Spleen (tissue), 11 donors: ENCODE measurements around the gene NFX1. TPM values are rescaled to one million over a fixed set of nuclear protein-coding genes. Genes with fewer than 3 reads are reported as not detected.
"Not testable (repeated sequence)": the region's sequence is repeated elsewhere in the genome, so short reads cannot be mapped to it uniquely, and the experiment has no call there.

Experiments
- DNase-seq: peaks from one replicate; pipeline ENCODE4 v3.0.0-alpha.2; 2020
- H3K27ac ChIP-seq, 8 donors: fragments of 200-600 bp; sonication (generic) in 7 of 8; 1 replicate in 4 of 8; 2 replicates in 4 of 8; pipeline versions ENCODE4 v1.5.0 to v1.8.0; 2016 to 2021; ENCODE audit warnings: inconsistent platforms in 4 of 8, mild to moderate bottlenecking in 4 of 8, moderate library complexity in 1 of 8
- H3K27me3 ChIP-seq, 7 donors: fragments of 200-600 bp; sonication (generic) in 6 of 7; replicated peaks in 1 of 7; 1 replicate in 4 of 7; 2 replicates in 3 of 7; pipeline versions ENCODE4 v1.5.0 to v1.8.0; 2016 to 2021; ENCODE audit warnings: inconsistent platforms in 3 of 7, mild to moderate bottlenecking in 1 of 7
- H3K36me3 ChIP-seq, 6 donors: fragments of 200-600 bp; sonication (generic) in 5 of 6; 1 replicate in 4 of 6; 2 replicates in 2 of 6; pipeline versions ENCODE4 v1.5.0 to v1.8.0; 2016 to 2021; ENCODE audit warnings: inconsistent platforms in 2 of 6
- H3K4me1 ChIP-seq, 6 donors: fragments of 200-600 bp; sonication (generic) in 5 of 6; 1 replicate in 3 of 6; 2 replicates in 3 of 6; pipeline versions ENCODE4 v1.5.0 to v1.8.0; 2016 to 2021; ENCODE audit warnings: inconsistent platforms in 3 of 6
- H3K4me3 ChIP-seq, 8 donors: fragments of 200-600 bp; sonication (generic) in 7 of 8; 1 replicate in 4 of 8; 2 replicates in 4 of 8; pipeline versions ENCODE4 v1.5.0 to v1.8.0; 2016 to 2021; ENCODE audit warnings: inconsistent platforms in 4 of 8, mild to moderate bottlenecking in 4 of 8, moderate library complexity in 2 of 8
- H3K9me3 ChIP-seq, 8 donors: fragments of 200-600 bp; sonication (generic) in 7 of 8; 1 replicate in 4 of 8; 2 replicates in 4 of 8; pipeline versions ENCODE4 v1.5.0 to v1.8.0; 2016 to 2021; ENCODE audit warnings: inconsistent platforms in 4 of 8
- CTCF ChIP-seq, 11 experiments: fragments of 200-600 bp in 7 of 11; fragments of 450-650 bp in 4 of 11; sonication (generic) in 4 of 11; IDR thresholded peaks in 8 of 11; conservative IDR thresholded peaks in 3 of 11; 1 replicate in 7 of 11; 2 replicates in 4 of 11; pipeline versions ENCODE4 v1.4.0 to v1.8.0; 2016 to 2021; ENCODE audit warnings: antibody characterized with exemption in 11 of 11, inconsistent platforms in 4 of 11, mild to moderate bottlenecking in 1 of 11
- POLR2A ChIP-seq, 3 donors: fragments of 450-650 bp; IDR thresholded peaks; one replicate each; pipeline ENCODE4 v1.5.1; 2017; ENCODE audit warnings: antibody characterized with exemption in 3 of 3, mild to moderate bottlenecking in 1 of 3
- POLR2AphosphoS5 ChIP-seq, 3 donors: sonication (generic); formaldehyde crosslinking; IDR thresholded peaks; one replicate each; pipeline ENCODE4 v1.5.1; 2017; ENCODE audit warnings: antibody characterized with exemption in 3 of 3
- WGBS, 5 donors: extraction: QIAGEN DNeasy Blood & Tissue Kit in 3 of 5; methylation state at CpG; one replicate each; pipeline versions ENCODE4 v1.1.5 to v1.1.7; 2013 to 2018; 5-methylcytosine and 5-hydroxymethylcytosine counted together
- intact Hi-C: fragments of 100-400 bp; cut with DNase I; formaldehyde crosslinking; loops from one replicate; pipeline ENCODE4 v1.15.0; 2023; ENCODE audit warnings: low total_unique reads
- polyA plus RNA-seq, 3 donors: library from polyadenylated mRNA; stranded (reverse); fragments of 200-250 nt; gene quantifications; one replicate each; pipeline ENCODE4 v1.2.1, GENCODE V29; 2013
- total RNA-seq, 7 donors: library from RNA; depleted of rRNA in 3 of 7; stranded (reverse); fragments of >200 nt in 3 of 7; fragmentation: NEBNext Ultra II Directional in 4 of 7; extraction: Animal tissue kit (Norgen Biotek cat#: 25700) in 4 of 7; gene quantifications; one replicate each; pipeline versions ENCODE4 v1.1.0 to v1.2.1, GENCODE V29; 2016 to 2021
- donor health status: healthy with polysubstance abuse.
- donor health status: DM: no; HTN: no; CAD: no; lungs with moderate emphysema.
- donor health status: DM: no; HTN: no; CAD: no.
- donor health status: Bipolar disorder and iron deficiency.
- donor health status: healthy.
- donor health status: DM: no; HTN: no; CAD: no.
- donor health status: DM: yes; HTN: yes; CAD: no.

Gene NFX1
- total and polyA plus RNA-seq, 10 donors = 10.5 to 57.5 (median 42.4) TPM

GRCh38 chr9:33329979-33330378, 39.7 kb downstream of the NFX1 start:
- Histone ChIP-seq H3K27me3 (no peaks in the 10 kb centered on the region), H3K4me1 (no peaks in the 10 kb centered on the region), H3K4me3 (no peak overlapping the region), H3K36me3 (peaks cover 0 to 100% (median 89%) of the 10 kb centered on the region in 6 donors), H3K9me3 (no peaks in the 10 kb centered on the region), H3K27ac (no peak overlapping the region)
- DNase-seq = no peak
- TF ChIP-seq POLR2AphosphoS5 (IDR thresholded peaks at IDR 0.05) (no peak), POLR2A (IDR thresholded peaks at IDR 0.05) (no peak), CTCF (IDR thresholded peaks at IDR 0.05 in 8 of 11, conservative IDR thresholded peaks at IDR 0.05 in 3 of 11) (no peak)
- WGBS, 5 donors = 95 to 97% (median 96%) methylated on average over 5 of the region's 5 CpGs
- intact Hi-C loops = no loop called here

GRCh38 chr9:33331377-33331891, 41.1 kb downstream of the NFX1 start:
- Histone ChIP-seq H3K27me3 (no peaks in the 10 kb centered on the region), H3K9me3 (no peaks in the 10 kb centered on the region), H3K4me3 (no peak overlapping the region), H3K4me1 (no peaks in the 10 kb centered on the region), H3K27ac (no peak overlapping the region), H3K36me3 (peaks cover 0 to 100% (median 88%) of the 10 kb centered on the region in 6 donors)
- intact Hi-C loops = no loop called here
- DNase-seq = no peak
- TF ChIP-seq POLR2A (IDR thresholded peaks at IDR 0.05) = no peak
- TF ChIP-seq CTCF (IDR thresholded peaks at IDR 0.05 in 8 of 11, conservative IDR thresholded peaks at IDR 0.05 in 3 of 11) = no peak
- no peak for TF ChIP-seq POLR2AphosphoS5 (IDR thresholded peaks at IDR 0.05)
- 75 to 81% (median 78%) methylated on average over 3 of the region's 3 CpGs for WGBS, 5 donors

GRCh38 chr9:33332011-33332410, 41.7 kb downstream of the NFX1 start:
- Histone ChIP-seq H3K27me3 (no peaks in the 10 kb centered on the region), H3K4me1 (no peaks in the 10 kb centered on the region), H3K9me3 (no peaks in the 10 kb centered on the region), H3K27ac (no peak overlapping the region), H3K36me3 (peaks cover 0 to 100% (median 91%) of the 10 kb centered on the region in 6 donors), H3K4me3 (no peak overlapping the region)
- intact Hi-C loops = no loop called here
- no peak for TF ChIP-seq CTCF (IDR thresholded peaks at IDR 0.05 in 8 of 11, conservative IDR thresholded peaks at IDR 0.05 in 3 of 11)
- TF ChIP-seq POLR2A (IDR thresholded peaks at IDR 0.05) = no peak
- TF ChIP-seq POLR2AphosphoS5 (IDR thresholded peaks at IDR 0.05) = no peak
- DNase-seq = no peak
- 65 to 89% (median 82%) methylated on average over 2 of the region's 2 CpGs for WGBS, 5 donors

GRCh38 chr9:33332956-33333355, 42.6 kb downstream of the NFX1 start:
- intact Hi-C loops, H3K27ac ChIP-seq, H3K9me3 ChIP-seq, H3K4me1 ChIP-seq, H3K27me3 ChIP-seq, DNase-seq, H3K4me3 ChIP-seq: not testable (repeated sequence)
- WGBS, 5 donors = 95 to 99% (median 98%) methylated on average over 7 of the region's 7 CpGs
- peaks cover 0 to 100% (median 92%) of the 10 kb centered on the region in 6 donors for H3K36me3 ChIP-seq

- H3K4me1 ChIP-seq = no peaks in the 10 kb centered on the region
- peaks cover 6 to 28% (median 16%) of the 10 kb centered on the region in 8 donors for H3K9me3 ChIP-seq
- peaks cover 19 to 100% (median 100%) of the 10 kb centered on the region in 6 donors for H3K36me3 ChIP-seq
- H3K27ac ChIP-seq = no peak overlapping the region
- 98 to 99% (median 98%) methylated on average over 3 of the region's 3 CpGs for whole genome bisulfite sequencing, 5 donors
- no peaks in the 10 kb centered on the region for H3K27me3 ChIP-seq
- TF ChIP-seq CTCF (IDR thresholded peaks at IDR 0.05 in 8 of 11, conservative IDR thresholded peaks at IDR 0.05 in 3 of 11) (no peak), POLR2A (IDR thresholded peaks at IDR 0.05) (no peak), POLR2AphosphoS5 (IDR thresholded peaks at IDR 0.05) (no peak)
- no peak overlapping the region for H3K4me3 ChIP-seq
- intact Hi-C loops = no loop called here
- no peak for DNase-seq
These were observed 49.9 kb downstream of the NFX1 start for GRCh38 chr9:33340186-33340585.
